ENCODE data around the gene SH2D3A. TPM values are rescaled to one million over a fixed set of nuclear protein-coding genes. Genes with fewer than 3 reads are reported as not detected.

SH2D3A gene
- total and polyA plus RNA-seq, 9 donors, result 0.18 to 18.3 (median 1.5) TPM; not detected in 1

GRCh38 chr19:6787393-6787792 lies 20.2 kb upstream of the SH2D3A start:
- Histone ChIP-seq H3K36me3 (no peaks in the 10 kb centered on the region), H3K27me3 (no peaks in the 10 kb centered on the region), H3K4me3 (no peak overlapping the region), H3K9me3 (peaks cover 0 to 4% of the 10 kb centered on the region in 2 donors), H3K27ac (no peak overlapping the region), H3K4me1 (ENCODE audit: insufficient read depth) (no peaks in the 10 kb centered on the region)
- intact Hi-C loops (cut with DNase I), result no loop called here
- no peak for DNase-seq
- WGBS, 3 donors, result 85 to 91% (median 88%) methylated on average over 4 of the region's 4 CpGs
- TF ChIP-seq POLR2A (IDR thresholded peaks at IDR 0.05) (no peak), CTCF (IDR thresholded peaks at IDR 0.05) (no peak), EP300 (IDR thresholded peaks at IDR 0.05) (no peak)

- 52 to 63% (median 60%) methylated on average over 4 of the region's 4 CpGs for WGBS, 3 donors
- intact Hi-C loops (cut with DNase I), result no loop called here
- H3K4me3 ChIP-seq, result no peak overlapping the region
These were observed 12.0 kb upstream of the SH2D3A start for GRCh38 chr19:6779206-6779605.

GRCh38 chr19:6778386-6778785 lies 11.2 kb upstream of the SH2D3A start:
- H3K36me3 ChIP-seq, result no peaks in the 10 kb centered on the region
- 66 to 77% (median 71%) methylated on average over 4 of the region's 4 CpGs for WGBS, 3 donors
- intact Hi-C loops (cut with DNase I), result no loop called here
- no peaks in the 10 kb centered on the region for H3K9me3 ChIP-seq
- no peaks in the 10 kb centered on the region for H3K4me1 ChIP-seq (ENCODE audit: insufficient read depth)
- H3K4me3 ChIP-seq, result no peak overlapping the region
- H3K27ac ChIP-seq, result no peak overlapping the region
- no peak for TF ChIP-seq CTCF (IDR thresholded peaks at IDR 0.05)
- no peak for TF ChIP-seq EP300 (IDR thresholded peaks at IDR 0.05)
- no peak for TF ChIP-seq POLR2A (IDR thresholded peaks at IDR 0.05)
- DNase-seq, result no peak
- no peaks in the 10 kb centered on the region for H3K27me3 ChIP-seq

More at GRCh38 chr19:6779206-6779605, 12.0 kb upstream of the SH2D3A start:
- H3K9me3 ChIP-seq, result no peaks in the 10 kb centered on the region
- no peak for DNase-seq
- TF ChIP-seq EP300 (IDR thresholded peaks at IDR 0.05) (no peak), POLR2A (IDR thresholded peaks at IDR 0.05) (no peak), CTCF (IDR thresholded peaks at IDR 0.05) (no peak)
- H3K27ac ChIP-seq, result no peak overlapping the region
- H3K27me3 ChIP-seq, result no peaks in the 10 kb centered on the region
- H3K4me1 ChIP-seq (ENCODE audit: insufficient read depth), result no peaks in the 10 kb centered on the region
- H3K36me3 ChIP-seq, result no peaks in the 10 kb centered on the region

- 70 to 85% (median 83%) methylated on average over 2 of the region's 2 CpGs for WGBS, 3 donors
- no peak for TF ChIP-seq POLR2A (IDR thresholded peaks at IDR 0.05)
- TF ChIP-seq CTCF (IDR thresholded peaks at IDR 0.05), result no peak
- TF ChIP-seq EP300 (IDR thresholded peaks at IDR 0.05), result no peak
- H3K27me3 ChIP-seq, result no peaks in the 10 kb centered on the region
- no peak for DNase-seq
- no peak overlapping the region for H3K27ac ChIP-seq
- H3K4me3 ChIP-seq, result no peak overlapping the region
- H3K36me3 ChIP-seq, result no peaks in the 10 kb centered on the region
- intact Hi-C loops (cut with DNase I), result no loop called here
- no peaks in the 10 kb centered on the region for H3K4me1 ChIP-seq (ENCODE audit: insufficient read depth)
- H3K9me3 ChIP-seq, result no peaks in the 10 kb centered on the region
These were observed 10.2 kb upstream of the SH2D3A start for GRCh38 chr19:6777434-6777833.

Data from ovary (tissue), 9 donors.